Activated T-cell treated with anti-CD3 and anti-CD28 coated beads, Interleukin-2, amount 50 U/mL, for 4 hours (primary cell): ENCODE data around the gene SOST. TPM values are rescaled to one million over a fixed set of nuclear protein-coding genes. Genes with fewer than 3 reads are reported as not detected.

Experiments
- ATAC-seq, 2 donors: fragments of 200-7000 bp; cut with Tn5 transposase; one replicate each; pipeline ENCODE4 v1.10.0; 2021
- DNase-seq: peaks from one replicate; pipeline ENCODE4 v3.0.0-alpha.2; 2020
- H3K27me3 Mint-ChIP-seq: one replicate; pipeline ENCODE4 v1.8.0; 2021; ENCODE audit warnings: low read depth, mixed read lengths
- H3K36me3 Mint-ChIP-seq: one replicate; pipeline ENCODE4 v1.8.0; 2022; ENCODE audit warnings: mixed read lengths; ENCODE audit not compliant: insufficient read depth
- H3K4me1 Mint-ChIP-seq: one replicate; pipeline ENCODE4 v1.8.0; 2021; ENCODE audit warnings: low read depth, mixed read lengths
- H3K4me3 Mint-ChIP-seq: one replicate; pipeline ENCODE4 v1.8.0; 2021; ENCODE audit warnings: mild to moderate bottlenecking, moderate library complexity, mixed read lengths
- H3K9me3 Mint-ChIP-seq: one replicate; pipeline ENCODE4 v1.8.0; 2021; ENCODE audit warnings: mixed read lengths
- total RNA-seq, 3 donors: library from RNA; stranded (reverse); gene quantifications; one replicate each; pipeline ENCODE4 v1.2.1, GENCODE V29; 2021

SOST gene
- total RNA-seq, 3 donors from 2014 or later: not detected

- Mint-ChIP-seq H3K9me3 (no peaks in the 10 kb centered on the region), H3K4me1 (peaks cover 25% of the 10 kb centered on the region), H3K27me3 (peaks cover 25% of the 10 kb centered on the region), H3K36me3 (no peaks in the 10 kb centered on the region), H3K4me3 (no peak overlapping the region)
- DNase-seq: no peak
- no peak for ATAC-seq
Observed at GRCh38 chr17:43718544-43718943, 40.0 kb downstream of the SOST start.

GRCh38 chr17:43717913-43718312 lies 40.7 kb downstream of the SOST start:
- no peaks in the 10 kb centered on the region for H3K9me3 Mint-ChIP-seq

GRCh38 chr17:43714465-43715149 lies 44.0 kb downstream of the SOST start:
- Mint-ChIP-seq H3K4me1 (peaks cover 19% of the 10 kb centered on the region), H3K36me3 (no peaks in the 10 kb centered on the region), H3K4me3 (peak overlapping the region; percentile 60), H3K27me3 (peaks cover 58% of the 10 kb centered on the region), H3K9me3 (no peaks in the 10 kb centered on the region)
- DNase-seq (no peak), ATAC-seq (no peak)

More at GRCh38 chr17:43717913-43718312, 40.7 kb downstream of the SOST start:
- no peak for DNase-seq
- H3K27me3 Mint-ChIP-seq: peaks cover 30% of the 10 kb centered on the region
- H3K4me1 Mint-ChIP-seq: peaks cover 30% of the 10 kb centered on the region
- no peaks in the 10 kb centered on the region for H3K36me3 Mint-ChIP-seq
- H3K4me3 Mint-ChIP-seq: no peak overlapping the region
- ATAC-seq: no peak

GRCh38 chr17:43713494-43714162 lies 45.0 kb downstream of the SOST start:
- H3K27me3 Mint-ChIP-seq: peaks cover 60% of the 10 kb centered on the region
- no peak for DNase-seq
- H3K36me3 Mint-ChIP-seq: no peaks in the 10 kb centered on the region

GRCh38 chr17:43712397-43712796 lies 46.2 kb downstream of the SOST start:
- Mint-ChIP-seq H3K4me3 (no peak overlapping the region), H3K27me3 (peaks cover 58% of the 10 kb centered on the region), H3K36me3 (no peaks in the 10 kb centered on the region), H3K4me1 (peaks cover 14% of the 10 kb centered on the region), H3K9me3 (no peaks in the 10 kb centered on the region)
- ATAC-seq: no peak
- DNase-seq: no peak

More at GRCh38 chr17:43713494-43714162, 45.0 kb downstream of the SOST start:
- Mint-ChIP-seq H3K4me3 (peak overlapping the region; percentile 60), H3K4me1 (peaks cover 14% of the 10 kb centered on the region), H3K9me3 (no peaks in the 10 kb centered on the region)
- ATAC-seq: peak; percentile 73 to 74

- ATAC-seq (no peak), DNase-seq (no peak)
- H3K27me3 Mint-ChIP-seq: peaks cover 55% of the 10 kb centered on the region
- no peak overlapping the region for H3K4me3 Mint-ChIP-seq
- no peaks in the 10 kb centered on the region for H3K9me3 Mint-ChIP-seq
- no peaks in the 10 kb centered on the region for H3K36me3 Mint-ChIP-seq
- H3K4me1 Mint-ChIP-seq: peaks cover 14% of the 10 kb centered on the region
Observed at GRCh38 chr17:43710101-43710500, 48.5 kb downstream of the SOST start.

- peaks cover 46% of the 10 kb centered on the region for H3K27me3 Mint-ChIP-seq
- H3K36me3 Mint-ChIP-seq: no peaks in the 10 kb centered on the region
- no peaks in the 10 kb centered on the region for H3K9me3 Mint-ChIP-seq
- H3K4me3 Mint-ChIP-seq: no peak overlapping the region
- DNase-seq (no peak), ATAC-seq (no peak)
- peaks cover 8% of the 10 kb centered on the region for H3K4me1 Mint-ChIP-seq
Observed at GRCh38 chr17:43709210-43709609, 49.4 kb downstream of the SOST start.

- Mint-ChIP-seq H3K9me3 (no peaks in the 10 kb centered on the region), H3K4me1 (no peaks in the 10 kb centered on the region), H3K36me3 (no peaks in the 10 kb centered on the region), H3K4me3 (no peak overlapping the region), H3K27me3 (peaks cover 32% of the 10 kb centered on the region)
- ATAC-seq (no peak), DNase-seq (no peak)
Observed at GRCh38 chr17:43707184-43707583, 51.4 kb downstream of the SOST start.

- no peak for ATAC-seq
- Mint-ChIP-seq H3K9me3 (no peaks in the 10 kb centered on the region), H3K27me3 (peaks cover 24% of the 10 kb centered on the region), H3K4me1 (peaks cover 4% of the 10 kb centered on the region), H3K4me3 (no peak overlapping the region), H3K36me3 (no peaks in the 10 kb centered on the region)
- DNase-seq: no peak
Observed at GRCh38 chr17:43706235-43706634, 52.4 kb downstream of the SOST start.

Other genes starting within 250 kb of the SOST start
- gene ETV4, start 212.5 kb downstream of the SOST start, total RNA-seq: 1 to 10 TPM; 1.1 to 2.2 (median 2.2) TPM
- under 1 TPM; 0.21 to 0.35 (median 0.24) TPM for gene MEOX1, start 96.9 kb downstream of the SOST start, total RNA-seq
- 10 to 100 TPM; 16.9 to 17.4 (median 17.2) TPM for gene DUSP3, start 20.2 kb upstream of the SOST start, total RNA-seq
- not detected for gene CFAP97D1, start 21.6 kb upstream of the SOST start, total RNA-seq
- gene MPP3, start 74.4 kb upstream of the SOST start, total RNA-seq: under 1 TPM; 0.24 to 0.94 (median 0.87) TPM
- not detected for gene CD300LG, start 88.4 kb upstream of the SOST start, total RNA-seq
- gene MPP2, start 148.7 kb upstream of the SOST start, total RNA-seq: under 1 TPM; 0.21 to 0.91 (median 0.54) TPM
- gene PPY, start 183.7 kb upstream of the SOST start, total RNA-seq: not detected
- not detected for gene PYY, start 195.1 kb upstream of the SOST start, total RNA-seq
- under 1 TPM; 0.25 to 0.52 (median 0.45) TPM for gene NAGS, start 245.8 kb upstream of the SOST start, total RNA-seq